Stimulated activated CD4-positive, alpha-beta T cell treated with anti-CD3 and anti-CD28 coated beads, Interleukin-12 subunit alpha, Interleukin-12 subunit beta, amount 100 ng/mL, for 4 hours (primary cell): ENCODE results near the gene CES3.

ENCODE experiments used
- DNase-seq: peaks from one replicate; pipeline ENCODE4 v3.0.0-alpha.2; 2020

CES3 gene

GRCh38 chr16:67013233-67013822 lies 52.3 kb downstream of the CES3 start:
- no peak for DNase-seq

GRCh38 chr16:67013823-67014633 lies 53.0 kb downstream of the CES3 start:
- DNase-seq = peak; percentile 75

- DNase-seq = no peak
These were observed 53.7 kb downstream of the CES3 start for GRCh38 chr16:67014634-67015312.

DNA sequence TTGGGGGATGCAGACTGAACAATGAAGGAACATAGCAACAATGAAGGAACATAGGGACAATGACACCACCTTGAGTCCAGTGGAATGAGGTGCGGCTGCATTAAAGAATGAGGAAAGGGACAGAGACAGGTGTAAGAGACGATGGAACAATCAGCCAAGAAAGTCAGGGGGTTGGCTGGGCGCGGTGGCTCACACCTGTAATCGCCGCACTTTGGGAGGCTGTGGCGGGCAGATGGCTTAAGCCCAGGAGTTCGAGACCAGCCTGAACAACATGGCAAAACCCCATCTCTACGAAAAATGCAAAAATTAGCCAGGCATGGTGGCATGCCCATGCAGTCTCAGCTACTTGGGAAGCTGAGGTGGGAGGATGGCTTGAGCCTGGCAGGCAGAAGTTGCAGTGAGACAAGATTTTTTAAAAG lies 54.3 kb downstream of the CES3 start:
- DNase-seq = no peak

DNA sequence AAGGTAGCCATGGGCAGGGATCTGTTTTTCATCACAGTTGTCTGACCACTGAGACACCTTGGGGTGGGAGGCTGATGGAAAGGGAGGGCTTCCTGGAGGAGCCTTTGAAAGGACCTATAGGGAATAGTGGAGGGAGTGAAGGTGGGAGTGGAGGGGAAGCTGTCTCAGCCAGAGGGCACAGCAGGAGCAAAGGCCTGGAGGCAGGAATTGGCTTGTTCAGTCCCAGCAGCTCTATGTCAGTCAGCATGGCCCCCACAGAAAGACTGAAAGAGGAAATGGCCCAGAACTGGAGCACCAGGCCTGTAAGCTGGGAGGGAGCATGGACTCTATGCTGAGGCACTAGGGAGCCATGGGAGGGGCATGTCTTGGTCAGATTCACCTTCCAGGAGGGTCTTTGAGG lies 55.1 kb downstream of the CES3 start:
- no peak for DNase-seq

GRCh38 chr16:67016681-67017420 lies 55.8 kb downstream of the CES3 start:
- no peak for DNase-seq

- DNase-seq = no peak
These were observed 56.3 kb downstream of the CES3 start for GRCh38 chr16:67017421-67017750.

DNA sequence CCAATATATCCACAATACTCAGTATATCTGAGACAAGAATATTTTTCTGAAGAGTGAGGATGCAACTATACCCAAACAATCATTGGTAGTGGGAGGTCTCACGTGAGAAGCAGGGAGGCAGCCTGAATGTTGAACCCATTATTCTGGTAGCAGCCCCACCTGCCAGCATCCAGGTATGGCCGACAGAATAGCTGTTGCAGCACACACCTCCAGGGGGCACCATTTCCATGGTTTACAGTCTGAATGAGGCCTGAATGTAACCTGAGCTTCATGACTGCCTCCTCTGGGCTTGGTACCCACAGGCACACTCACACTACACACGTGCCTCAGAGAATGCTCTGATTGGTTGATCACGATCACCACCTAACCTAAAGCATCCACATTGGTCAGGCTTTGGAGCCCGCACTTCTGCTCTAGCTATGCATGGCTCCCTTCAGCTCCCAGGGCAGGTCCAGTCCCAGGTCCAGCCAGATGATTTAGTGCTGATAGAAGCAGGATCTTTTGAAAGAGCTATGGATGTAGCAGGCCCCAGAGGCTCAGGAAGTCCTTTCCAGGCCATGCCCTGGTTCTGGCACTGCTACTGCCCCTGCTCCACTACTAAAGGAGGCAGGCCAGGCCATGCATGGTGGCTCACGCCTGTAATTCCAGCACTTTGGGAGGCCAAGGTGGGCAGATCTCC lies 56.9 kb downstream of the CES3 start:
- peak; percentile 80 for DNase-seq

GRCh38 chr16:67019171-67019570 lies 58.1 kb downstream of the CES3 start:
- DNase-seq = no peak

DNA sequence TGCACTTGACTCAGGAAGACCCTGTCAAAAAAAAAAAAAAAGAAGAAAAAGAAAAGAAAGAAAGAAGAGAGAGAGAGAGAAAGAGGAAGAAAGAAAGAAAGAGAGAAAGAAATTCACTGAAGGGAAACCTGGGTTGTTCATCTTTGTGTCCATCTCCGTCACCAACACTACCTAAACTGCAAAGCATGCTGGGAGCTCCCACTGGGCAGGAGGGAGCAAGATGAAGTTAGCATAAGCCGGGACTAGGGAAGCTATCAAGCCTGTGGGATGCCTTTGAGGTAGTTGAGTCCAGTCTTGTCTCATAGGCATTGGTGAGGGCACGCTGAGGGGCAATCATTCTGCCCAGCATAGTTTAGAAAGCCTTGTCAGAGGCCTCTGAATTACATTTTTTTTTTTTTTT lies 60.3 kb downstream of the CES3 start:
- no peak for DNase-seq

DNA sequence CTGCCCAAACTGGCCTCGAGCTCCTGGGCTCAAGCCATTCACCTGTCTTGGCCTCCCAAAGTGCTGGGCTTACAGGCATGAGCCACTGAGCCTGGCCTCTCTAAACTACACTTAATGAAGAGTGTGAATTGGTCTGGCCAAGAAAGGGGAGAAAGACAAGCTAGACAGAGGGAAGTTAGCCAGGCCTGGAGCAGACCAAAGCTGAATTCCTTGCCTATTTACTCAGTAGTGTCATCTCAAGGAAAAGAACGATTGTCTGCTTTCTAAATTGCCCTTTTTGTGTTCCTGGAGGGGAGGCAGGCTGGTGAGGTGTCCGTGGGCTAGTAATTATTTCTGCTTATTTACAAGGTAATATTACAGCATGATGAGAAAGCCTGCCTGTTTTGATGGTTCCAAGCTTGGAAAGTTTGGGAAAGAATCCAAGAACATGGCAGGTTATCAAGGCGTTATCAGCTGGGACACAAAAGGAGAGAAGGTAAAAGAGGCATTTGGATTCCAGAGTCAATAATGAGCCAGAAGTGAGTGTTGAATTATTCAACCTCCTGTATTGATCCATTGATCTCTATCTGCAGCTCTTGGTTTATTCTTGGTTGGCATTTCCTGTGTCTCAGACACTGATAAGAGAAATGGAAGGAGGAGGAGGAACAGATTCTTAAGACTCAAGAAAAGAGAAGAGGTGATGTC lies 61.6 kb downstream of the CES3 start:
- no peak for DNase-seq

DNA sequence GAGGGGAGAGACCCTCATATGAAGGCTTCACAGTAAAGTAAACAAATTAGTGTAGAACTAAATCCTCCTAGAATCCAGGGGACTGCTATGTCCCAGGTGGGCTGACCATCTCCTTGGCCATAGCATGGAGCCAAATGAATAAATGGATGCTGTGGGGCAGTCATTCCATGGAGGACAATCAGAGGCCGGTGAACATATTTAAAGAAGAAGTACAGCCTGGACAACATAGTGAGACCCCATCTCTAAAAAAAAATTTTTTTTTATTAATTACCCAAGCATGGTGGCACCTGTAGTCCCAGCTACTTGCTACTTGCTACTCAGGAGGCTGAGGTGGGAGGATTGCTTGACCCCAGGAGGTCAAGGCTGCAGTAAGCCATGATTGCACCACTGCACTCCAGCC lies 62.6 kb downstream of the CES3 start:
- no peak for DNase-seq
